Endodermal cell (in vitro differentiated cells): ENCODE measurements around the gene MACROH2A1. TPM values are rescaled to one million over a fixed set of nuclear protein-coding genes. Genes with fewer than 3 reads are reported as not detected.

ENCODE experiments used
- DNase-seq: peaks from one replicate; pipeline ENCODE4 v3.0.0-alpha.2; 2017
- H3K27ac ChIP-seq: 2 replicates; pipeline ENCODE4 v1.5.1; 2013; ENCODE audit warnings: mild to moderate bottlenecking, low read depth, low read length, moderate library complexity
- H3K27me3 ChIP-seq: 2 replicates; pipeline ENCODE4 v1.6.1; 2013; ENCODE audit warnings: mild to moderate bottlenecking, low read length, moderate library complexity; ENCODE audit not compliant: insufficient read depth, control insufficient read depth, poor library complexity, severe bottlenecking
- H3K36me3 ChIP-seq: 2 replicates; pipeline ENCODE4 v1.7.0; 2013; ENCODE audit warnings: mild to moderate bottlenecking, low read length, moderate library complexity; ENCODE audit not compliant: control insufficient read depth, insufficient read depth
- H3K4me1 ChIP-seq: one replicate; pipeline ENCODE4 v1.7.0; 2013; ENCODE audit warnings: low read length; ENCODE audit not compliant: control insufficient read depth, insufficient read depth
- H3K4me3 ChIP-seq: 2 replicates; pipeline ENCODE4 v1.5.1; 2013; ENCODE audit warnings: mild to moderate bottlenecking, low read length, moderate library complexity
- H3K9ac ChIP-seq: 2 replicates; pipeline ENCODE4 v1.6.1; 2013; ENCODE audit warnings: mild to moderate bottlenecking, low read length, moderate library complexity; ENCODE audit not compliant: poor library complexity, severe bottlenecking; ENCODE audit errors: extremely low read depth
- H3K9me3 ChIP-seq: 2 replicates; pipeline ENCODE4 v1.6.1; 2013; ENCODE audit warnings: mild to moderate bottlenecking, low read length, moderate library complexity; ENCODE audit not compliant: control insufficient read depth
- H3K27ac Mint-ChIP-seq: 2 replicates; pipeline ENCODE4 v1.8.0; 2020; ENCODE audit warnings: mixed read lengths
- H3K27me3 Mint-ChIP-seq: 2 replicates; pipeline ENCODE4 v1.8.0; 2021; ENCODE audit warnings: mild to moderate bottlenecking, mixed read lengths; ENCODE audit not compliant: insufficient read depth
- H3K36me3 Mint-ChIP-seq: 2 replicates; pipeline ENCODE4 v1.8.0; 2020; ENCODE audit warnings: low read depth, mixed read lengths
- H3K4me1 Mint-ChIP-seq: 2 replicates; pipeline ENCODE4 v1.8.0; 2020; ENCODE audit warnings: mixed read lengths
- H3K4me3 Mint-ChIP-seq: 2 replicates; pipeline ENCODE4 v1.8.0; 2020; ENCODE audit warnings: mild to moderate bottlenecking, moderate library complexity, mixed read lengths
- H3K9me3 Mint-ChIP-seq: 2 replicates; pipeline ENCODE4 v1.8.0; 2020; ENCODE audit warnings: mild to moderate bottlenecking, mixed read lengths
- CTCF ChIP-seq: fragments of 200-600 bp; sonication (generic); conservative IDR thresholded peaks from 2 replicates; pipeline ENCODE4 v1.5.0; 2021; ENCODE audit warnings: antibody characterized with exemption, mild to moderate bottlenecking
- WGBS, 2 experiments: methylation state at CpG; one replicate each; pipeline versions ENCODE4 v1.1.5 to v1.1.7; 2013; ENCODE audit warnings: missing lambda C conversion rate in 2 of 2, mixed read lengths in 1 of 2; ENCODE audit not compliant: insufficient coverage in 1 of 2, insufficient read length in 1 of 2; 5-methylcytosine and 5-hydroxymethylcytosine counted together
- total RNA-seq, 2 donors: library from RNA; stranded (reverse); fragmentation: NEBNext Ultra II Directional in 1 of 2; extraction: Animal tissue kit (Norgen Biotek cat#: 25700) in 1 of 2; gene quantifications; 2 replicates in 1 of 2; 3 replicates in 1 of 2; pipeline ENCODE4 v1.2.1, GENCODE V29; 2021

Gene MACROH2A1
- total RNA-seq, 2 donors from 2014 or later: 256 to 288 TPM

GRCh38 chr5:135324160-135324559, 74.9 kb downstream of the MACROH2A1 start:
- 83 to 88% methylated on average over 4 to 8 of the region's 8 CpGs for WGBS, 2 experiments
- H3K9ac ChIP-seq: no peak overlapping the region
- DNase-seq: no peak
- H3K4me1 Mint-ChIP-seq: no peaks in the 10 kb centered on the region
- H3K4me1 ChIP-seq: no peaks in the 10 kb centered on the region
- no peak for TF ChIP-seq CTCF
- H3K27ac Mint-ChIP-seq: no peak overlapping the region
- peaks cover 27% of the 10 kb centered on the region for H3K27me3 Mint-ChIP-seq
- H3K9me3 Mint-ChIP-seq: no peaks in the 10 kb centered on the region
- no peaks in the 10 kb centered on the region for H3K36me3 ChIP-seq
- no peaks in the 10 kb centered on the region for H3K27me3 ChIP-seq
- H3K27ac ChIP-seq: no peak overlapping the region
- H3K36me3 Mint-ChIP-seq: no peaks in the 10 kb centered on the region
- no peak overlapping the region for H3K4me3 ChIP-seq
- no peak overlapping the region for H3K4me3 Mint-ChIP-seq
- no peaks in the 10 kb centered on the region for H3K9me3 ChIP-seq

GRCh38 chr5:135323701-135324132, 75.3 kb downstream of the MACROH2A1 start:
- no peaks in the 10 kb centered on the region for H3K9me3 Mint-ChIP-seq
- 82 to 93% methylated on average over 3 to 8 of the region's 8 CpGs for WGBS, 2 experiments
- no peaks in the 10 kb centered on the region for H3K4me1 Mint-ChIP-seq
- no peak for TF ChIP-seq CTCF
- Histone ChIP-seq H3K9ac (no peak overlapping the region), H3K9me3 (no peaks in the 10 kb centered on the region), H3K36me3 (no peaks in the 10 kb centered on the region), H3K27me3 (no peaks in the 10 kb centered on the region), H3K4me1 (no peaks in the 10 kb centered on the region), H3K4me3 (no peak overlapping the region), H3K27ac (no peak overlapping the region)
- H3K27ac Mint-ChIP-seq: no peak overlapping the region
- H3K4me3 Mint-ChIP-seq: no peak overlapping the region
- DNase-seq: peak; percentile 20
- no peaks in the 10 kb centered on the region for H3K36me3 Mint-ChIP-seq
- H3K27me3 Mint-ChIP-seq: peaks cover 27% of the 10 kb centered on the region

GRCh38 chr5:135323227-135323626, 75.8 kb downstream of the MACROH2A1 start:
- peak; percentile 22 for DNase-seq
- no peaks in the 10 kb centered on the region for H3K27me3 ChIP-seq
- H3K36me3 ChIP-seq: no peaks in the 10 kb centered on the region
- Mint-ChIP-seq H3K9me3 (no peaks in the 10 kb centered on the region), H3K36me3 (no peaks in the 10 kb centered on the region), H3K27me3 (peaks cover 27% of the 10 kb centered on the region), H3K4me1 (no peaks in the 10 kb centered on the region), H3K27ac (no peak overlapping the region), H3K4me3 (no peak overlapping the region)
- no peak overlapping the region for H3K9ac ChIP-seq
- H3K27ac ChIP-seq: no peak overlapping the region
- H3K9me3 ChIP-seq: no peaks in the 10 kb centered on the region
- WGBS, 2 experiments: 88 to 90% methylated on average over 6 to 8 of the region's 8 CpGs
- no peak overlapping the region for H3K4me3 ChIP-seq
- no peaks in the 10 kb centered on the region for H3K4me1 ChIP-seq
- TF ChIP-seq CTCF: no peak
